ENCODE data around the gene CDX1.

Gene CDX1

GRCh38 chr5:150166650-150167511 lies at the start of gene CDX1:
Gene CDX1, plus strand, starts transcription at chr5:150166778. Its CDS starts 99 bp downstream, at chr5:150166877.
- peak within 1 kb of the TSS; percentile 14 for H3K9ac ChIP-seq (ENCODE audit: low read length)
- H3K36me3 ChIP-seq (ENCODE audit: control insufficient read depth, insufficient read depth, low read length), result no peaks in the 10 kb centered on the region
- peaks cover 3% of the 10 kb centered on the region for H3K27me3 ChIP-seq (ENCODE audit: control insufficient read depth, insufficient read depth, low read length)
- no peak within 1 kb of the TSS for H3K27ac ChIP-seq (ENCODE audit: low read depth, low read length)
- no peaks in the 10 kb centered on the region for H3K4me1 ChIP-seq (ENCODE audit: control insufficient read depth, insufficient read depth, low read length)
- peak within 1 kb of the TSS; percentile 55 for H3K4me3 ChIP-seq (ENCODE audit: low read length)

GRCh38 chr5:150117945-150118560 lies 48.5 kb upstream of the CDX1 start:
- peaks cover 7% of the 10 kb centered on the region for H3K36me3 ChIP-seq (ENCODE audit: control insufficient read depth, insufficient read depth, low read length)
- H3K27ac ChIP-seq (ENCODE audit: low read depth, low read length), result no peak overlapping the region

GRCh38 chr5:150118561-150119229 lies 47.9 kb upstream of the CDX1 start:
- no peak overlapping the region for H3K4me3 ChIP-seq (ENCODE audit: low read length)
- H3K4me1 ChIP-seq (ENCODE audit: control insufficient read depth, insufficient read depth, low read length), result no peaks in the 10 kb centered on the region
- no peak overlapping the region for H3K27ac ChIP-seq (ENCODE audit: low read depth, low read length)
- no peaks in the 10 kb centered on the region for H3K27me3 ChIP-seq (ENCODE audit: control insufficient read depth, insufficient read depth, low read length)
- peaks cover 7% of the 10 kb centered on the region for H3K36me3 ChIP-seq (ENCODE audit: control insufficient read depth, insufficient read depth, low read length)
- H3K9ac ChIP-seq (ENCODE audit: low read length), result no peak overlapping the region

More at GRCh38 chr5:150117945-150118560, 48.5 kb upstream of the CDX1 start:
- H3K27me3 ChIP-seq (ENCODE audit: control insufficient read depth, insufficient read depth, low read length), result no peaks in the 10 kb centered on the region
- H3K9ac ChIP-seq (ENCODE audit: low read length), result no peak overlapping the region
- no peaks in the 10 kb centered on the region for H3K4me1 ChIP-seq (ENCODE audit: control insufficient read depth, insufficient read depth, low read length)
- no peak overlapping the region for H3K4me3 ChIP-seq (ENCODE audit: low read length)

- Histone ChIP-seq H3K27ac (ENCODE audit: low read depth, low read length) (no peak overlapping the region), H3K4me3 (ENCODE audit: low read length) (no peak overlapping the region), H3K27me3 (ENCODE audit: control insufficient read depth, insufficient read depth, low read length) (no peaks in the 10 kb centered on the region), H3K9ac (ENCODE audit: low read length) (no peak overlapping the region), H3K4me1 (ENCODE audit: control insufficient read depth, insufficient read depth, low read length) (no peaks in the 10 kb centered on the region), H3K36me3 (ENCODE audit: control insufficient read depth, insufficient read depth, low read length) (peaks cover 7% of the 10 kb centered on the region)
Observed at GRCh38 chr5:150119421-150120061, 47.0 kb upstream of the CDX1 start.

- H3K4me1 ChIP-seq (ENCODE audit: control insufficient read depth, insufficient read depth, low read length), result no peaks in the 10 kb centered on the region
- peaks cover 5% of the 10 kb centered on the region for H3K36me3 ChIP-seq (ENCODE audit: control insufficient read depth, insufficient read depth, low read length)
- no peak overlapping the region for H3K4me3 ChIP-seq (ENCODE audit: low read length)
- no peaks in the 10 kb centered on the region for H3K27me3 ChIP-seq (ENCODE audit: control insufficient read depth, insufficient read depth, low read length)
- H3K27ac ChIP-seq (ENCODE audit: low read depth, low read length), result no peak overlapping the region
- no peak overlapping the region for H3K9ac ChIP-seq (ENCODE audit: low read length)
Observed at GRCh38 chr5:150120062-150120441, 46.5 kb upstream of the CDX1 start.

- Histone ChIP-seq H3K36me3 (ENCODE audit: control insufficient read depth, insufficient read depth, low read length) (peaks cover 5% of the 10 kb centered on the region), H3K4me3 (ENCODE audit: low read length) (no peak overlapping the region), H3K9ac (ENCODE audit: low read length) (no peak overlapping the region), H3K4me1 (ENCODE audit: control insufficient read depth, insufficient read depth, low read length) (no peaks in the 10 kb centered on the region), H3K27ac (ENCODE audit: low read depth, low read length) (no peak overlapping the region), H3K27me3 (ENCODE audit: control insufficient read depth, insufficient read depth, low read length) (no peaks in the 10 kb centered on the region)
Observed at GRCh38 chr5:150120617-150121447, 45.7 kb upstream of the CDX1 start.

GRCh38 chr5:150121448-150122157 lies 45.0 kb upstream of the CDX1 start:
- Histone ChIP-seq H3K36me3 (ENCODE audit: control insufficient read depth, insufficient read depth, low read length) (peaks cover 5% of the 10 kb centered on the region), H3K27ac (ENCODE audit: low read depth, low read length) (no peak overlapping the region), H3K4me1 (ENCODE audit: control insufficient read depth, insufficient read depth, low read length) (no peaks in the 10 kb centered on the region)

GRCh38 chr5:150122158-150122510 lies 44.4 kb upstream of the CDX1 start:
- H3K4me1 ChIP-seq (ENCODE audit: control insufficient read depth, insufficient read depth, low read length), result no peaks in the 10 kb centered on the region
- H3K9ac ChIP-seq (ENCODE audit: low read length), result no peak overlapping the region
- no peaks in the 10 kb centered on the region for H3K27me3 ChIP-seq (ENCODE audit: control insufficient read depth, insufficient read depth, low read length)
- H3K4me3 ChIP-seq (ENCODE audit: low read length), result no peak overlapping the region
- H3K36me3 ChIP-seq (ENCODE audit: control insufficient read depth, insufficient read depth, low read length), result peaks cover 5% of the 10 kb centered on the region
- no peak overlapping the region for H3K27ac ChIP-seq (ENCODE audit: low read depth, low read length)

More at GRCh38 chr5:150121448-150122157, 45.0 kb upstream of the CDX1 start:
- no peak overlapping the region for H3K4me3 ChIP-seq (ENCODE audit: low read length)
- no peaks in the 10 kb centered on the region for H3K27me3 ChIP-seq (ENCODE audit: control insufficient read depth, insufficient read depth, low read length)
- H3K9ac ChIP-seq (ENCODE audit: low read length), result no peak overlapping the region

- Histone ChIP-seq H3K36me3 (ENCODE audit: control insufficient read depth, insufficient read depth, low read length) (peaks cover 5% of the 10 kb centered on the region), H3K9ac (ENCODE audit: low read length) (no peak overlapping the region)
Observed at GRCh38 chr5:150122536-150123481, 43.8 kb upstream of the CDX1 start.

GRCh38 chr5:150123542-150123941 lies 43.0 kb upstream of the CDX1 start:
- H3K27ac ChIP-seq (ENCODE audit: low read depth, low read length), result no peak overlapping the region
- H3K9ac ChIP-seq (ENCODE audit: low read length), result no peak overlapping the region
- H3K27me3 ChIP-seq (ENCODE audit: control insufficient read depth, insufficient read depth, low read length), result no peaks in the 10 kb centered on the region
- no peak overlapping the region for H3K4me3 ChIP-seq (ENCODE audit: low read length)
- no peaks in the 10 kb centered on the region for H3K4me1 ChIP-seq (ENCODE audit: control insufficient read depth, insufficient read depth, low read length)
- peaks cover 5% of the 10 kb centered on the region for H3K36me3 ChIP-seq (ENCODE audit: control insufficient read depth, insufficient read depth, low read length)

More at GRCh38 chr5:150122536-150123481, 43.8 kb upstream of the CDX1 start:
- H3K27ac ChIP-seq (ENCODE audit: low read depth, low read length), result no peak overlapping the region
- H3K4me3 ChIP-seq (ENCODE audit: low read length), result no peak overlapping the region
- H3K27me3 ChIP-seq (ENCODE audit: control insufficient read depth, insufficient read depth, low read length), result no peaks in the 10 kb centered on the region
- H3K4me1 ChIP-seq (ENCODE audit: control insufficient read depth, insufficient read depth, low read length), result no peaks in the 10 kb centered on the region
